Endodermal cell (in vitro differentiated cells): ENCODE data around the gene NAIF1. TPM values are rescaled to one million over a fixed set of nuclear protein-coding genes. Genes with fewer than 3 reads are reported as not detected.

ENCODE experiments used
- DNase-seq: peaks from one replicate; pipeline ENCODE4 v3.0.0-alpha.2; 2017
- H3K27ac ChIP-seq: 2 replicates; pipeline ENCODE4 v1.5.1; 2013; ENCODE audit warnings: mild to moderate bottlenecking, low read depth, low read length, moderate library complexity
- H3K27me3 ChIP-seq: 2 replicates; pipeline ENCODE4 v1.6.1; 2013; ENCODE audit warnings: mild to moderate bottlenecking, low read length, moderate library complexity; ENCODE audit not compliant: insufficient read depth, control insufficient read depth, poor library complexity, severe bottlenecking
- H3K36me3 ChIP-seq: 2 replicates; pipeline ENCODE4 v1.7.0; 2013; ENCODE audit warnings: mild to moderate bottlenecking, low read length, moderate library complexity; ENCODE audit not compliant: control insufficient read depth, insufficient read depth
- H3K4me1 ChIP-seq: one replicate; pipeline ENCODE4 v1.7.0; 2013; ENCODE audit warnings: low read length; ENCODE audit not compliant: control insufficient read depth, insufficient read depth
- H3K4me3 ChIP-seq: 2 replicates; pipeline ENCODE4 v1.5.1; 2013; ENCODE audit warnings: mild to moderate bottlenecking, low read length, moderate library complexity
- H3K9ac ChIP-seq: 2 replicates; pipeline ENCODE4 v1.6.1; 2013; ENCODE audit warnings: mild to moderate bottlenecking, low read length, moderate library complexity; ENCODE audit not compliant: poor library complexity, severe bottlenecking; ENCODE audit errors: extremely low read depth
- H3K9me3 ChIP-seq: 2 replicates; pipeline ENCODE4 v1.6.1; 2013; ENCODE audit warnings: mild to moderate bottlenecking, low read length, moderate library complexity; ENCODE audit not compliant: control insufficient read depth
- H3K27ac Mint-ChIP-seq: 2 replicates; pipeline ENCODE4 v1.8.0; 2020; ENCODE audit warnings: mixed read lengths
- H3K27me3 Mint-ChIP-seq: 2 replicates; pipeline ENCODE4 v1.8.0; 2021; ENCODE audit warnings: mild to moderate bottlenecking, mixed read lengths; ENCODE audit not compliant: insufficient read depth
- H3K36me3 Mint-ChIP-seq: 2 replicates; pipeline ENCODE4 v1.8.0; 2020; ENCODE audit warnings: low read depth, mixed read lengths
- H3K4me1 Mint-ChIP-seq: 2 replicates; pipeline ENCODE4 v1.8.0; 2020; ENCODE audit warnings: mixed read lengths
- H3K4me3 Mint-ChIP-seq: 2 replicates; pipeline ENCODE4 v1.8.0; 2020; ENCODE audit warnings: mild to moderate bottlenecking, moderate library complexity, mixed read lengths
- H3K9me3 Mint-ChIP-seq: 2 replicates; pipeline ENCODE4 v1.8.0; 2020; ENCODE audit warnings: mild to moderate bottlenecking, mixed read lengths
- CTCF ChIP-seq: fragments of 200-600 bp; sonication (generic); conservative IDR thresholded peaks from 2 replicates; pipeline ENCODE4 v1.5.0; 2021; ENCODE audit warnings: antibody characterized with exemption, mild to moderate bottlenecking
- WGBS, 2 experiments: methylation state at CpG; one replicate each; pipeline versions ENCODE4 v1.1.5 to v1.1.7; 2013; ENCODE audit warnings: missing lambda C conversion rate in 2 of 2, mixed read lengths in 1 of 2; ENCODE audit not compliant: insufficient coverage in 1 of 2, insufficient read length in 1 of 2; 5-methylcytosine and 5-hydroxymethylcytosine counted together
- total RNA-seq, 2 donors: library from RNA; stranded (reverse); fragmentation: NEBNext Ultra II Directional in 1 of 2; extraction: Animal tissue kit (Norgen Biotek cat#: 25700) in 1 of 2; gene quantifications; 2 replicates in 1 of 2; 3 replicates in 1 of 2; pipeline ENCODE4 v1.2.1, GENCODE V29; 2021

NAIF1 gene
- total RNA-seq, 2 donors from 2014 or later, result 6.2 to 6.6 TPM

DNA sequence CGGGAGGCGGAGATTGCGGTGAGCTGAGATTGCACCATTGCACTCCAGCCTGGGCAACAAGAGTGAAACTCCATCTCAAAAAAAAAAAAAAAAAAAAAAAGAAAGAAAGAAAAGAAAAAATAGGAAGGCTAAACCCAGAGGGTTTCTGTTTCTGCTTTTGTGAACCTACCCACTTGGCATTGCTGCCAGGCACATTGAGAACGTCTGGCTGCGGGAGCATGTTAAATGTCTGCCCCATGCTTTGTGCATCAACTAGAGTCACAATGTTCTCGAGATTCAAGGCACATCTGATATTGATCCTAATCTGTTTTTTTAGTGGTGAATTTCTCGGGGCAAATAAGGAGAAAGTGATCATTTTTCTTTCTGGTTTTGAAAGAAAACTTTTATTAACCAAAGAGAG is 3.8 kb upstream of the NAIF1 start:
- H3K4me1 ChIP-seq, result peaks cover 7% of the 10 kb centered on the region
- H3K9ac ChIP-seq, result no peak overlapping the region
- Mint-ChIP-seq H3K27me3 (no peaks in the 10 kb centered on the region), H3K36me3 (no peaks in the 10 kb centered on the region), H3K4me1 (peaks cover 32% of the 10 kb centered on the region), H3K27ac (no peak overlapping the region), H3K9me3 (no peaks in the 10 kb centered on the region), H3K4me3 (no peak overlapping the region)
- no peak for TF ChIP-seq CTCF
- H3K27ac ChIP-seq, result no peak overlapping the region
- no peaks in the 10 kb centered on the region for H3K36me3 ChIP-seq
- no peaks in the 10 kb centered on the region for H3K27me3 ChIP-seq
- DNase-seq, result no peak
- H3K9me3 ChIP-seq, result no peaks in the 10 kb centered on the region
- no peak overlapping the region for H3K4me3 ChIP-seq
- 96 to 98% methylated on average over 4 to 7 of the region's 7 CpGs for WGBS, 2 experiments

- Histone ChIP-seq H3K27ac (no peak overlapping the region), H3K9ac (peak overlapping the region; percentile 66), H3K27me3 (no peaks in the 10 kb centered on the region), H3K4me1 (peaks cover 7% of the 10 kb centered on the region), H3K9me3 (no peaks in the 10 kb centered on the region), H3K4me3 (peak overlapping the region; percentile 98), H3K36me3 (no peaks in the 10 kb centered on the region)
- no peak for TF ChIP-seq CTCF
- H3K36me3 Mint-ChIP-seq, result peaks cover 2% of the 10 kb centered on the region
- H3K4me3 Mint-ChIP-seq, result no peak overlapping the region
- H3K27me3 Mint-ChIP-seq, result no peaks in the 10 kb centered on the region
- H3K9me3 Mint-ChIP-seq, result no peaks in the 10 kb centered on the region
- H3K4me1 Mint-ChIP-seq, result peaks cover 38% of the 10 kb centered on the region
- 5 to 11% methylated on average over 17 to 50 of the region's 50 CpGs for WGBS, 2 experiments
- no peak for DNase-seq
- H3K27ac Mint-ChIP-seq, result peak overlapping the region; percentile 33
Observed at GRCh38 chr9:128068386-128069205, 1.5 kb upstream of the NAIF1 start.

DNA sequence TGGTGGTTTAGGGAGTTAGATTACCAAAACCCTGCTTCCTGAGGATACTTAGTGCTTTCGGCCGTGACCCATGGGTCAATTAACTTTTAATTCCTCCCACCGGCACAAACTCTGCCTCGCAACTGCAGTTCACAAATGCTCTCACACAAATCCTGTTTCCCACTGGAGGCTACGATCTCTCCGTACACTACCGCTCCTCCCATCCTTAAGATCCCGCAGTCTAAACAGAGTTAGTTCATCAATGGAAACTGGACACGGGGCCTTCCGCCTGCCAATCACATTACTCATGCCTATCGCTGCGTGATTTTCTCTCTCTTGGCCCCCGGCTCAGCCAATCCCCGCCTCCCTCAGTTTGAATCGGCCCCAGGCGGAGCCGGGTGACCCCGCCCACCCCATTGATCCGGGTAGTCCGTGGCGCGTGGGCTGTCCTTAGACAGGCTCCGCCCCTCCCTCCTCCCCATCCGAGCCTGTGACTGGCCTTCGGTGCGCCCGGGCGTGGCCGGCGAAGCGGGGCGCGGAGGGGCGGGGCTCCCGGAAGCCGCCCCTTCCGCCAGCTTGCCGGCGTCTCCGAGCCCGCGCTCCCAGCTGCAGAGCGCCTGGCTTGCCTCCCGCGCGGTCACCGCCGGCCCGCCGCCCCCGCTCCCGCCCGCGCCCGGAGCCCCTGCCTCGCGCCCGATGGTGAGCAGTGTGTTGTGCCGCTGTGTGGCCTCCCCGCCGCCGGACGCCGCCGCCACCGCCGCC is 695 bp upstream of the NAIF1 start, which contains the start of gene SLC25A25:
TSS of gene SLC25A25 (plus strand) at position 588 of the 741 bp plus-strand sequence. CDS start at position 676, 88 bp downstream.
- Histone ChIP-seq H3K27me3 (no peaks in the 10 kb centered on the region), H3K4me3 (peak within 1 kb of the TSS; percentile 98), H3K9ac (peak within 1 kb of the TSS; percentile 85), H3K27ac (peak within 1 kb of the TSS; percentile 99), H3K36me3 (no peaks in the 10 kb centered on the region), H3K4me1 (peaks cover 7% of the 10 kb centered on the region), H3K9me3 (no peaks in the 10 kb centered on the region)
- TF ChIP-seq CTCF, result no peak
- H3K36me3 Mint-ChIP-seq, result peaks cover 2% of the 10 kb centered on the region
- peak within 1 kb of the TSS; percentile 33 for H3K27ac Mint-ChIP-seq
- no peaks in the 10 kb centered on the region for H3K9me3 Mint-ChIP-seq
- H3K27me3 Mint-ChIP-seq, result no peaks in the 10 kb centered on the region
- peaks cover 30% of the 10 kb centered on the region for H3K4me1 Mint-ChIP-seq
- peak; percentile 100 for DNase-seq
- no peak within 1 kb of the TSS for H3K4me3 Mint-ChIP-seq
- WGBS, 2 experiments, result 0% methylated on average over 25 to 67 of the region's 67 CpGs
